ENCODE results near the gene DNAH1.

The DNAH1 gene

GRCh38 chr3:52310861-52311575 is 5.1 kb upstream of the DNAH1 start:
- Histone ChIP-seq H3K27me3 (ENCODE audit: insufficient read depth, low read length) (no peaks in the 10 kb centered on the region), H3K9me3 (ENCODE audit: low read length) (no peaks in the 10 kb centered on the region), H2AFZ (ENCODE audit: low read depth, low read length) (no peak overlapping the region), H3K4me3 (ENCODE audit: low read length) (no peak overlapping the region), H3K36me3 (ENCODE audit: insufficient read depth, low read length) (no peaks in the 10 kb centered on the region), H3K4me1 (ENCODE audit: insufficient read depth, low read length) (peaks cover 70% of the 10 kb centered on the region)

GRCh38 chr3:52311576-52312119 is 4.5 kb upstream of the DNAH1 start:
- Histone ChIP-seq H3K9me3 (ENCODE audit: low read length) (no peaks in the 10 kb centered on the region), H3K4me3 (ENCODE audit: low read length) (no peak overlapping the region), H3K4me1 (ENCODE audit: insufficient read depth, low read length) (peaks cover 74% of the 10 kb centered on the region), H3K36me3 (ENCODE audit: insufficient read depth, low read length) (no peaks in the 10 kb centered on the region), H2AFZ (ENCODE audit: low read depth, low read length) (no peak overlapping the region), H3K27me3 (ENCODE audit: insufficient read depth, low read length) (no peaks in the 10 kb centered on the region)

- H3K4me3 ChIP-seq (ENCODE audit: low read length) = no peak overlapping the region
- no peak overlapping the region for H2AFZ ChIP-seq (ENCODE audit: low read depth, low read length)
- no peaks in the 10 kb centered on the region for H3K36me3 ChIP-seq (ENCODE audit: insufficient read depth, low read length)
- H3K9me3 ChIP-seq (ENCODE audit: low read length) = no peaks in the 10 kb centered on the region
- no peaks in the 10 kb centered on the region for H3K27me3 ChIP-seq (ENCODE audit: insufficient read depth, low read length)
- peaks cover 60% of the 10 kb centered on the region for H3K4me1 ChIP-seq (ENCODE audit: insufficient read depth, low read length)
These were observed 2.8 kb upstream of the DNAH1 start for GRCh38 chr3:52313188-52313773.

- no peak overlapping the region for H2AFZ ChIP-seq (ENCODE audit: low read depth, low read length)
- H3K9me3 ChIP-seq (ENCODE audit: low read length) = no peaks in the 10 kb centered on the region
- peaks cover 59% of the 10 kb centered on the region for H3K4me1 ChIP-seq (ENCODE audit: insufficient read depth, low read length)
- no peak overlapping the region for H3K4me3 ChIP-seq (ENCODE audit: low read length)
- H3K27me3 ChIP-seq (ENCODE audit: insufficient read depth, low read length) = no peaks in the 10 kb centered on the region
- H3K36me3 ChIP-seq (ENCODE audit: insufficient read depth, low read length) = no peaks in the 10 kb centered on the region
These were observed 2.3 kb upstream of the DNAH1 start for GRCh38 chr3:52313774-52314188.

GRCh38 chr3:52314489-52314888 is 1.6 kb upstream of the DNAH1 start:
- H3K4me3 ChIP-seq (ENCODE audit: low read length) = no peak overlapping the region
- H3K4me1 ChIP-seq (ENCODE audit: insufficient read depth, low read length) = peaks cover 60% of the 10 kb centered on the region
- no peaks in the 10 kb centered on the region for H3K9me3 ChIP-seq (ENCODE audit: low read length)
- H3K36me3 ChIP-seq (ENCODE audit: insufficient read depth, low read length) = no peaks in the 10 kb centered on the region
- H3K27me3 ChIP-seq (ENCODE audit: insufficient read depth, low read length) = no peaks in the 10 kb centered on the region
- no peak overlapping the region for H2AFZ ChIP-seq (ENCODE audit: low read depth, low read length)

- H3K27me3 ChIP-seq (ENCODE audit: insufficient read depth, low read length) = no peaks in the 10 kb centered on the region
- no peaks in the 10 kb centered on the region for H3K36me3 ChIP-seq (ENCODE audit: insufficient read depth, low read length)
- no peak overlapping the region for H2AFZ ChIP-seq (ENCODE audit: low read depth, low read length)
- no peak overlapping the region for H3K4me3 ChIP-seq (ENCODE audit: low read length)
- H3K9me3 ChIP-seq (ENCODE audit: low read length) = no peaks in the 10 kb centered on the region
- peaks cover 63% of the 10 kb centered on the region for H3K4me1 ChIP-seq (ENCODE audit: insufficient read depth, low read length)
These were observed 1.1 kb upstream of the DNAH1 start for GRCh38 chr3:52315006-52315405.

GRCh38 chr3:52317208-52318000 is 1.3 kb downstream of the DNAH1 start:
- no peaks in the 10 kb centered on the region for H3K27me3 ChIP-seq (ENCODE audit: insufficient read depth, low read length)
- no peaks in the 10 kb centered on the region for H3K9me3 ChIP-seq (ENCODE audit: low read length)
- H3K4me3 ChIP-seq (ENCODE audit: low read length) = no peak overlapping the region
- no peaks in the 10 kb centered on the region for H3K36me3 ChIP-seq (ENCODE audit: insufficient read depth, low read length)
- H3K4me1 ChIP-seq (ENCODE audit: insufficient read depth, low read length) = peaks cover 48% of the 10 kb centered on the region
- H2AFZ ChIP-seq (ENCODE audit: low read depth, low read length) = no peak overlapping the region

GRCh38 chr3:52318186-52318816 is 2.2 kb downstream of the DNAH1 start:
- no peaks in the 10 kb centered on the region for H3K36me3 ChIP-seq (ENCODE audit: insufficient read depth, low read length)
- H3K9me3 ChIP-seq (ENCODE audit: low read length) = no peaks in the 10 kb centered on the region
- peaks cover 44% of the 10 kb centered on the region for H3K4me1 ChIP-seq (ENCODE audit: insufficient read depth, low read length)
- no peaks in the 10 kb centered on the region for H3K27me3 ChIP-seq (ENCODE audit: insufficient read depth, low read length)
- no peak overlapping the region for H2AFZ ChIP-seq (ENCODE audit: low read depth, low read length)
- no peak overlapping the region for H3K4me3 ChIP-seq (ENCODE audit: low read length)

- no peak overlapping the region for H2AFZ ChIP-seq (ENCODE audit: low read depth, low read length)
- no peaks in the 10 kb centered on the region for H3K36me3 ChIP-seq (ENCODE audit: insufficient read depth, low read length)
- H3K9me3 ChIP-seq (ENCODE audit: low read length) = no peaks in the 10 kb centered on the region
- no peak overlapping the region for H3K4me3 ChIP-seq (ENCODE audit: low read length)
- no peaks in the 10 kb centered on the region for H3K27me3 ChIP-seq (ENCODE audit: insufficient read depth, low read length)
- peaks cover 30% of the 10 kb centered on the region for H3K4me1 ChIP-seq (ENCODE audit: insufficient read depth, low read length)
These were observed 3.9 kb downstream of the DNAH1 start for GRCh38 chr3:52319921-52320595.

- no peak overlapping the region for H3K4me3 ChIP-seq (ENCODE audit: low read length)
- no peaks in the 10 kb centered on the region for H3K27me3 ChIP-seq (ENCODE audit: insufficient read depth, low read length)
- H3K36me3 ChIP-seq (ENCODE audit: insufficient read depth, low read length) = no peaks in the 10 kb centered on the region
- H3K4me1 ChIP-seq (ENCODE audit: insufficient read depth, low read length) = peaks cover 16% of the 10 kb centered on the region
- H3K9me3 ChIP-seq (ENCODE audit: low read length) = no peaks in the 10 kb centered on the region
- H2AFZ ChIP-seq (ENCODE audit: low read depth, low read length) = no peak overlapping the region
These were observed 5.4 kb downstream of the DNAH1 start for GRCh38 chr3:52321481-52321880.

- Histone ChIP-seq H3K4me3 (ENCODE audit: low read length) (no peak overlapping the region), H3K4me1 (ENCODE audit: insufficient read depth, low read length) (peaks cover 16% of the 10 kb centered on the region), H2AFZ (ENCODE audit: low read depth, low read length) (no peak overlapping the region), H3K36me3 (ENCODE audit: insufficient read depth, low read length) (no peaks in the 10 kb centered on the region), H3K9me3 (ENCODE audit: low read length) (no peaks in the 10 kb centered on the region), H3K27me3 (ENCODE audit: insufficient read depth, low read length) (no peaks in the 10 kb centered on the region)
These were observed 6.3 kb downstream of the DNAH1 start for GRCh38 chr3:52322466-52322865.

GRCh38 chr3:52323526-52324295 is 7.6 kb downstream of the DNAH1 start:
- peaks cover 16% of the 10 kb centered on the region for H3K4me1 ChIP-seq (ENCODE audit: insufficient read depth, low read length)
- no peaks in the 10 kb centered on the region for H3K9me3 ChIP-seq (ENCODE audit: low read length)
- H3K36me3 ChIP-seq (ENCODE audit: insufficient read depth, low read length) = no peaks in the 10 kb centered on the region
- no peak overlapping the region for H3K4me3 ChIP-seq (ENCODE audit: low read length)
- H3K27me3 ChIP-seq (ENCODE audit: insufficient read depth, low read length) = no peaks in the 10 kb centered on the region
- H2AFZ ChIP-seq (ENCODE audit: low read depth, low read length) = no peak overlapping the region

Measured in neuron (in vitro differentiated cells).